ENCODE measurements around the gene TJAP1.

The TJAP1 gene

GRCh38 chr6:43499028-43499815 lies 21.9 kb downstream of the TJAP1 start:
- no peak for TF ChIP-seq CTCF (IDR thresholded peaks at IDR 0.05; ENCODE audit: low read depth, low read length)
- Histone ChIP-seq H3K27me3 (no peaks in the 10 kb centered on the region), H3K4me1 (no peaks in the 10 kb centered on the region; the same call in 1 of the 2 replicates), H3K36me3 (peaks cover 30% of the 10 kb centered on the region), H3K9me3 (no peaks in the 10 kb centered on the region), H3K4me3 (ENCODE audit: low read depth, low read length) (no peak overlapping the region)
- DNase-seq = no peak

GRCh38 chr6:43500921-43501320 lies 23.6 kb downstream of the TJAP1 start:
- no peaks in the 10 kb centered on the region for H3K9me3 ChIP-seq
- H3K4me1 ChIP-seq = no peaks in the 10 kb centered on the region
- H3K36me3 ChIP-seq = peaks cover 33% of the 10 kb centered on the region
- H3K4me3 ChIP-seq (ENCODE audit: low read depth, low read length) = no peak overlapping the region
- H3K27me3 ChIP-seq = no peaks in the 10 kb centered on the region
- DNase-seq = no peak
- TF ChIP-seq CTCF (IDR thresholded peaks at IDR 0.05; ENCODE audit: low read depth, low read length) = no peak

GRCh38 chr6:43502666-43503065 lies 25.3 kb downstream of the TJAP1 start:
- Histone ChIP-seq H3K36me3 (peaks cover 30% of the 10 kb centered on the region), H3K9me3 (no peaks in the 10 kb centered on the region), H3K4me1 (no peaks in the 10 kb centered on the region), H3K4me3 (ENCODE audit: low read depth, low read length) (no peak overlapping the region), H3K27me3 (no peaks in the 10 kb centered on the region)
- no peak for TF ChIP-seq CTCF (IDR thresholded peaks at IDR 0.05; ENCODE audit: low read depth, low read length)
- DNase-seq = no peak

- no peak for DNase-seq
- Histone ChIP-seq H3K9me3 (no peaks in the 10 kb centered on the region), H3K4me3 (ENCODE audit: low read depth, low read length) (no peak overlapping the region), H3K27me3 (no peaks in the 10 kb centered on the region), H3K4me1 (no peaks in the 10 kb centered on the region), H3K36me3 (peaks cover 26% of the 10 kb centered on the region)
- TF ChIP-seq CTCF (IDR thresholded peaks at IDR 0.05; ENCODE audit: low read depth, low read length) = no peak
Measured at GRCh38 chr6:43503443-43503842, 26.1 kb downstream of the TJAP1 start.

- Histone ChIP-seq H3K4me1 (no peaks in the 10 kb centered on the region), H3K9me3 (no peaks in the 10 kb centered on the region), H3K4me3 (ENCODE audit: low read depth, low read length) (no peak overlapping the region), H3K27me3 (no peaks in the 10 kb centered on the region), H3K36me3 (peaks cover 13% of the 10 kb centered on the region)
- TF ChIP-seq CTCF (IDR thresholded peaks at IDR 0.05; ENCODE audit: low read depth, low read length) = no peak
- no peak for DNase-seq
Measured at GRCh38 chr6:43504756-43505593, 27.6 kb downstream of the TJAP1 start.

- H3K4me3 ChIP-seq (ENCODE audit: low read depth, low read length) = no peak overlapping the region
- H3K4me1 ChIP-seq = no peaks in the 10 kb centered on the region
- H3K9me3 ChIP-seq = no peaks in the 10 kb centered on the region
- H3K36me3 ChIP-seq = peaks cover 12% of the 10 kb centered on the region
- TF ChIP-seq CTCF (IDR thresholded peaks at IDR 0.05; ENCODE audit: low read depth, low read length) = 0 out of 2 replicates have a peak, but pooled peaks have one; percentile 5
- no peak for DNase-seq
- no peaks in the 10 kb centered on the region for H3K27me3 ChIP-seq
Measured at GRCh38 chr6:43505718-43506117, 28.3 kb downstream of the TJAP1 start.
